GM12878 (cell line): Measurements from ENCODE around the gene VARS1. TPM values are rescaled to one million over a fixed set of nuclear protein-coding genes. Genes with fewer than 3 reads are reported as not detected.
"Not testable (repeated sequence)": the region's sequence is repeated elsewhere in the genome, so short reads cannot be mapped to it uniquely, and the experiment has no call there.

ENCODE experiments used
- ATAC-seq: fragments of 200-7000 bp; cut with Tn5 transposase; 3 replicates; pipeline ENCODE4 v1.9.1; 2020; ENCODE audit warnings: mild to moderate bottlenecking, moderate library complexity
- BruUV-seq: library from RNA; stranded (reverse); fragments of 400-500 nt; replicated peaks from 2 replicates; lab custom pipeline; 2021; lab: Mats Ljungman, UMichigan
- CTCF ChIA-PET: fragments of 300-600 bp; sonication (Branson Sonifier 250); formaldehyde crosslinking; extraction: SDS; loops from one replicate; lab custom pipeline; 2021; ENCODE audit warnings: inconsistent platforms; lab: Yijun Ruan, JAX
- POLR2A ChIA-PET: fragments of 350-600 bp; formaldehyde crosslinking; extraction: SDS; loops from one replicate; lab custom pipeline; 2021; ENCODE audit warnings: inconsistent platforms; lab: Charles Lee
- RAD21 ChIA-PET: fragments of 300-600 bp; sonication (Branson Sonifier 250); formaldehyde crosslinking; loops from one replicate; lab custom pipeline; 2023; ENCODE audit warnings: antibody characterized with exemption; ENCODE audit not compliant: unreplicated experiment; lab: Charles Lee
- SMC1A ChIA-PET: fragments of 300-600 bp; sonication (Branson Sonifier 250); formaldehyde crosslinking; loops from one replicate; lab custom pipeline; 2023; ENCODE audit not compliant: unreplicated experiment, uncharacterized antibody; lab: Charles Lee
- DNase-seq: peaks from one replicate; pipeline ENCODE4 v3.0.0-alpha.2; 2011; ENCODE audit warnings: low read depth, low spot score
- FAIRE-seq: peaks from 3 replicates; lab custom pipeline; 2011; peaks lifted over from hg19 to GRCh38; lab: Jason Lieb, UNC
- H2AFZ ChIP-seq: 2 replicates; pipeline ENCODE4 v1.6.0; 2011; ENCODE audit warnings: low read depth, low read length, control low read depth; ENCODE audit not compliant: control insufficient read depth
- H3K27ac ChIP-seq: 2 replicates; pipeline ENCODE4 v1.5.1; 2011; ENCODE audit warnings: control low read depth; ENCODE audit not compliant: control insufficient read depth, insufficient read depth
- H3K27me3 ChIP-seq, 2 experiments: replicated peaks in 1 of 2; 2 replicates each; pipeline versions ENCODE4 v1.6.0 to v1.6.1; 2011; ENCODE audit warnings: low read length in 1 of 2; ENCODE audit not compliant: control insufficient read depth in 2 of 2, insufficient read depth in 2 of 2
- H3K36me3 ChIP-seq, 2 experiments: 2 replicates each; pipeline ENCODE4 v1.5.1; 2011; ENCODE audit warnings: low read length in 1 of 2; ENCODE audit not compliant: control insufficient read depth in 2 of 2, insufficient read depth in 2 of 2
- H3K4me1 ChIP-seq: 2 replicates; pipeline ENCODE4 v1.6.1; 2011; ENCODE audit warnings: mild to moderate bottlenecking, low read length, moderate library complexity, mixed read lengths; ENCODE audit not compliant: control insufficient read depth, insufficient read depth
- H3K4me2 ChIP-seq: 2 replicates; pipeline ENCODE4 v1.6.0; 2011; ENCODE audit warnings: control low read depth; ENCODE audit not compliant: control insufficient read depth, insufficient read depth
- H3K4me3 ChIP-seq: fragments of 200-600 bp; sonication (generic); 2 replicates; pipeline ENCODE4 v1.5.1; 2016
- H3K79me2 ChIP-seq: 2 replicates; pipeline ENCODE4 v1.6.0; 2011; ENCODE audit warnings: low read length; ENCODE audit not compliant: control insufficient read depth, insufficient read depth
- H3K9ac ChIP-seq: 2 replicates; pipeline ENCODE4 v1.8.0; 2011; ENCODE audit warnings: low read length, control low read depth, mixed read lengths; ENCODE audit not compliant: control insufficient read depth, insufficient read depth
- H3K9me3 ChIP-seq: replicated peaks from 3 replicates; pipeline ENCODE4 v1.5.1; 2011; ENCODE audit warnings: mild to moderate bottlenecking, low read length; ENCODE audit not compliant: control insufficient read depth, insufficient read depth
- H4K20me1 ChIP-seq: 2 replicates; pipeline ENCODE4 v1.6.0; 2011; ENCODE audit not compliant: control insufficient read depth, insufficient read depth
- CUX1 ChIP-seq: IDR thresholded peaks from 2 replicates; pipeline ENCODE4 v1.6.1; 2012; ENCODE audit warnings: improper control_type of control experiment, low read depth, low read length; ENCODE audit not compliant: insufficient replicate concordance
- WGBS: methylation state at CpG from one replicate; pipeline ENCODE4 v1.1.6; 2016; ENCODE audit warnings: low lambda C conversion rate; ENCODE audit not compliant: insufficient replicate concordance, insufficient coverage; ENCODE audit errors: missing lambda C conversion rate; 5-methylcytosine and 5-hydroxymethylcytosine counted together
- in situ Hi-C: fragments of 300-500 bp; cut with MboI; formaldehyde crosslinking; loops from 9 replicates; pipeline ENCODE4 v1.14.3; 2018; ENCODE audit warnings: mixed read lengths
- intact Hi-C: fragments of 100-400 bp; cut with micrococcal nuclease; formaldehyde crosslinking; loops from one replicate; pipeline ENCODE4 v1.14.2; 2022; ENCODE audit not compliant: unreplicated experiment
- polyA plus RNA-seq, 11 experiments: library from polyadenylated mRNA; depleted of rRNA in 4 of 11; unstranded in 6 of 11; stranded (reverse) in 5 of 11; fragments of >200 nt; fragmentation: Nextera tagmentation in 4 of 11; fragmentation: Illumina TruSeq in 1 of 11; extraction: Ambion mirVana in 4 of 11; extraction: Trizol in 1 of 11; gene quantifications; 1 replicate in 1 of 11; 2 replicates in 10 of 11; pipeline versions ENCODE4 v1.2.1 to v1.2.3, GENCODE V29; 2011 to 2016; ENCODE audit warnings: inconsistent platforms in 2 of 11, missing spikeins in 2 of 11, low read depth in 1 of 11
- total RNA-seq, 4 experiments: library from RNA; depleted of rRNA in 3 of 4; stranded (reverse); fragments of >200 nt in 3 of 4; fragmentation: Illumina TruSeq in 1 of 4; extraction: Trizol in 1 of 4; gene quantifications; 2 replicates each; pipeline versions ENCODE4 v1.2.1 to v1.2.3, GENCODE V29; 2013 to 2021

The VARS1 gene
- total and polyA plus RNA-seq, 10 of the 15 experiments (the other 5 are each of a cell fraction or from before 2014, with no cell fraction given): 1.2 to 243 (median 80.7) TPM

GRCh38 chr6:31811645-31812044, 16.1 kb upstream of the VARS1 start (continued):
- no peak for TF ChIP-seq CUX1

- H4K20me1 ChIP-seq, DNase-seq, ATAC-seq, H2AFZ ChIP-seq, H3K4me2 ChIP-seq, H3K36me3 ChIP-seq, H3K9ac ChIP-seq, H3K27me3 ChIP-seq, H3K9me3 ChIP-seq, H3K27ac ChIP-seq, FAIRE-seq, RAD21 ChIA-PET, BruUV-seq, H3K4me3 ChIP-seq, intact Hi-C loops, in situ Hi-C loops: not testable (repeated sequence)
- ChIA-PET SMC1A (interaction anchor here (1.2 to 3.8 kb wide), 2 partner anchors 18 to 78 kb away, joined by 3 to 22 read pairs; partner anchors contain the start of gene HSPA1B), CTCF (interaction anchor here (1.7 kb wide), 1 partner anchor 36 kb away, joined by 3 read pairs; no protein-coding TSS in a partner anchor), POLR2A (interaction anchor here (0.6 to 0.9 kb wide), 7 partner anchors 11 to 1039 kb away, joined by 3 to 6 read pairs (median 3); partner anchors contain the start of gene MSH5)
- peaks cover 22% of the 10 kb centered on the region for H3K4me1 ChIP-seq
- 96% methylated on average over 10 of the region's 10 CpGs for WGBS
- H3K79me2 ChIP-seq: peaks cover 15% of the 10 kb centered on the region
Observed at GRCh38 chr6:31808599-31808998, 13.0 kb upstream of the VARS1 start.
